ENCODE results near the gene LGALS7. TPM values are rescaled to one million over a fixed set of nuclear protein-coding genes. Genes with fewer than 3 reads are reported as not detected.
"Not testable (repeated sequence)": the region's sequence is repeated elsewhere in the genome, so short reads cannot be mapped to it uniquely, and the experiment has no call there.

LGALS7 gene
- total RNA-seq, 1 donor from 2014 or later: not detected

DNA sequence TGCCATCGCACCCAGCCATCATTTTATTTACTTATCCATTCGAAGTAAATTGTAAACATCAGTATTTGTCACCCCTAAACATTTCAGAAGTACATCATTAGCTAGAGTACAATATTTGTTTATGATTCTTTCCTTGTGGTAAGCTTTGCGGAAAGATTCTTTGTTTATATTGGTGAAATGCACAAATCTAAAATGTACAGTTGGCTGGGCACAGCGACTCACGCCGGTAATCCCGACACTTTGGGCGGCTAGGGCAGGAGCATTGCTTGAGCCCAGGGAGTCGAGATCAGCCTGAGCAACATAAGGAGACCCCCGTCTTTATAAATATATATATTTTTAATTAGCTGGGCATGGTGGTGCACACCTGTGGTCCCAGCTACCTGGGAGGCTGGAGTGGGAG is 25.8 kb upstream of the LGALS7 start:
- no peak for DNase-seq

DNA sequence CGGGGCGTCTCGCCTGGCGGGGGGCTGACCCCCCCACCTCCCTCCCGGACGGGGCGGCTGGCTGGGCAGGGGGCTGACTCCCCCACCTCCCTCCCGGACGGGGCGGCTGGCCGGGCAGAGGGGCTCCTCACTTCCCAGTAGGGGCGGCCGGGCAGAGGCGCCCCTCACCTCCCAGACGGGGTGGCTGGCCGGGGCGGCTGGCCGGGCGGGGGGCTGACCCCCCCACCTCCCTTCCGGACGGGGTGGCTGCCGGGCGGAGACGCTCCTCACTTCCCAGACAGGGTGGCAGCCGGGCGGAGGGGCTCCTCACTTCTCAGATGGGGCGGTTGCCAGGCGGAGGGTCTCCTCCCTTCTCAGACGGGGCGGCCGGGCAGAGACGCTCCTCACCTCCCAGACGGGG is 24.5 kb upstream of the LGALS7 start:
- DNase-seq: not testable (repeated sequence)

DNA sequence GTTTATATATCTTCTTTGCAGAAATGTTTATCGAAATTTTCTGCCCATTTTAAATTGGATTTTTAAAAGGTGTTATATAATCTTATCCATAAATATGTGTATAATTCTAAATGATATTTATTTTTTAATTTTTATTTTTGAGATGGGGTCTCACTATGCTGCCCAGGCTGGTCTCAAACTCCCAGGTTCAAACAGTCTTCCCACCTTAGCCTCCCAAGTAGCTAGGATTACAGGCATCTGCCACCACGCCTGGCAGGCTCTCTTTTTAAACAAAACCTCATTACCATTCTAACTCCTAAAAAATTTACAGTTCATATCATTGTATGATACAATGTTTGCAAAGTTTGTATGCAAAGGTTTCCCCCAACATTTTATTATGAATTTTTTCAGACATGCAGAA is 22.8 kb upstream of the LGALS7 start:
- DNase-seq: no peak

DNA sequence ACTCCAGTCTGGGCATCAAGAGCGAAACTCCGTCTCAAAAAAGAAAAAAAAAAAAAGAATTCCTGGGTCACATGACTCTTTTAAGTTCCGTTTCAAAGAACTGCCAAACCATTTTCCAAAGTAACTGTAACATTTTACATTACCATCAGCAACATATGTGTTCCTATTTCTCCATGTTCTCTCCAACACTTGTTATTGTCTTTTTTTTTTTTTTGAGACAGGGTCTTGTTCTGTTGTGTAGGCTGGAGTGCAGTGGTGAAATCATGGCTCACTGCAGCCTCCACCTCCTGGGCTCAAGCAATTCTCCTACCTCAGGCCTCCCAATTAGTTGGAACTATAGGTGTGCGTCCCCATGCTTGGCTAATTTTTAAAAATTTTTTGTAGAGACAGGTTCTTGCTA is 22.2 kb upstream of the LGALS7 start:
- no peak for DNase-seq

DNA sequence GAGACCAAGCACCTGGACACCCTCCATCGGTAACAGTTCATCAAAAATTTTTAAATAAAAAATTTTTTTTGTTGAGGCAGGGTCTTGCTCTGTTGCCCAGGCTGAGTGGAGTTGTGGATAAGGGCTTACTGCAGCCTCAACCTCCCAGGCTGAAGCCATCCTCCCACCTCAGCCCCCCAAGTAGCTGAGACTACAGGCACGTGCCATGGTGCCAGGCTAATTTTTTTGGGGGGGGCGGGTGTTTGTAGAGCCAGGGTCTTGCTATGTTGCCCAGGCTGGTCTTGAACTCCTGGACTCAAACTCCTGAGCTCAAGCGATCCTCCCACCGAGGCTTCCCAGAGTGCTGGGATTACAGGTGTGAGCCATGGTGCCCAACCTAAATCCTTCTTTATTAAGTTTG is 20.4 kb upstream of the LGALS7 start:
- no peak for DNase-seq

DNA sequence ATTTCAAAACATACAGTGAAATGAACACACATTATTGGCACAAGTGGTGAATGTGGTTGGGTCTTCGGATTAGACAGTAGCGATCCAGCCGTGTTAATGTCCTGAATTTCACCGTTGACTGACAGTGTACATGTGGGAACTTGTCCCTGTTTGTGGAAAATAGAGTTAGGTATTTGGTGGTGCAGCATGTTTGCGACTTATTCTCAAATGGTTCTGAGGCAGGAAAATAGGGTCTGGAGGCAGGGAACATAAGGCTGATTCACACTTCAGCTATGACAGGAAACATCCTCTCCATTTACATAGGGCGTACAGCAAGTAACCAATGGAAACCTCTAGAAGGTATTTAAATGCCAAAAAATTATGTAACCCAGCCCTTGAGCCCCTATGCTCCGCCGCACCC is 19.9 kb upstream of the LGALS7 start:
- DNase-seq: peak; percentile 55

DNA sequence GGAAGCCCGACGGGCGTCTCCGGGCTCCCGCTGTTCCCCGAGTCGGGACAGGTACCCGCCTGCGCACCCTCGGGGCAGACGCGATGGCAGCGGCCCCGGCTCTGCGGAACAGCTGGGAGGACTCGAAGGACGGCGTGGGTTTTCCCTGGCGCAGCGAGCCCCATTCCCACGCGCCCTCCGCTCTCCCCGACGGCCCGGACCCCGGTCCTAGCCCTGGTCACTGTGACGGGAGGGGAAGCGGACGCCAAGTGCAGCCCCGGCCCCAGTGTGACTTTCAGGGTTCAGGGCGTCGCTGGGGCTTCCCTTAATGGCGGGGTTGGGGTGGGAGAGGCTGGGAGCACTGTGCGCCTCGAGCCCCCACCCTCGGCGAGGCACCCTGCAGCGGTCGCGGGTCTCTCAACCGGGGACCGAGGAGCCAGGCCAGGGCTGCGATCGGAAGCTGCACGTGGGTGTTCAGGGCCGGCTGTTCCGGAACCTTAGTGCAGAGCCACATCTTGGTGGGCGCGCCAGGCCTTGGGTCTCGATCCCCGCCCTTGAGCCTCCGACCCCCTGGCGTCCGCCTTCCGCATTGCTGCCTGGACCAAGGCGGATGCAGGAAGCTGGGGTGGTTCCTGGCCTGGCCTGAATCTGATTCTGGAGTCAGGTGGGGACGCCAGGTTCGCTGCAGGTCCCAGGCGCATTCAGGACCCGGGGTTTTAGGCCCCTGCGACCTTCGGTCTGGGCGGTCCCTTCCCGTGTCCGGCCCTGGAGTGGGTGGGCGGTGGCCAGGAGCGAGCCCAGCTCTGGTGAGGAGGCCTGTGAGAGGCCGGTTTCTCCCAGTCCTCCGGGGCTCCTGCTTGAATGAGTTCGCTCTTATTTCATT is 19.2 kb upstream of the LGALS7 start:
- peak; percentile 59 for DNase-seq

DNA sequence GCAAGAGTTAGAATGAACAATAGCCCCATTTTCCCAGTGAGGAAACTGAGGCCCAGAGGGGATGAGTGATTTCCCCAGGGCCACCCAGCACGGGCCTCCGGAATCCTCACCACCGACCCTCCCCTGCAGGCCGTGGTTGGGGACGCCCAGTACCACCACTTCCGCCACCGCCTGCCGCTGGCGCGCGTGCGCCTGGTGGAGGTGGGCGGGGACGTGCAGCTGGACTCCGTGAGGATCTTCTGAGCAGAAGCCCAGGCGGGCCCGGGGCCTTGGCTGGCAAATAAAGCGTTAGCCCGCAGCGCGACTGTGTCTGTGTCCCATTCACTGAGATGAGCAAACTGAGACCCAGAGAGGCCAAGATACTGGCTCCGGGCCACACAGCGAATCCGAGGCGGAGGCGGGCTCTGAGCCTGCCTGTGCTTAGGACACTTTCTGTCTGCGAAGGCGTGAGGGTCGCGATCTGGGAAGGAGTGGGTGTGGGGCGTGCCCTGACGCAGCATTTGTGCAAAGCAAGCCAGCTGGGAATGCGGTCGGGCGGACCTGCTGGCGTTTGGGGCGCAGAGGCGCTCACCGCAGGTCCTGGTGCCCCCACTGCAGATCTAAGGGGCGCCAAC is 18.2 kb upstream of the LGALS7 start:
- not testable (repeated sequence) for DNase-seq

DNA sequence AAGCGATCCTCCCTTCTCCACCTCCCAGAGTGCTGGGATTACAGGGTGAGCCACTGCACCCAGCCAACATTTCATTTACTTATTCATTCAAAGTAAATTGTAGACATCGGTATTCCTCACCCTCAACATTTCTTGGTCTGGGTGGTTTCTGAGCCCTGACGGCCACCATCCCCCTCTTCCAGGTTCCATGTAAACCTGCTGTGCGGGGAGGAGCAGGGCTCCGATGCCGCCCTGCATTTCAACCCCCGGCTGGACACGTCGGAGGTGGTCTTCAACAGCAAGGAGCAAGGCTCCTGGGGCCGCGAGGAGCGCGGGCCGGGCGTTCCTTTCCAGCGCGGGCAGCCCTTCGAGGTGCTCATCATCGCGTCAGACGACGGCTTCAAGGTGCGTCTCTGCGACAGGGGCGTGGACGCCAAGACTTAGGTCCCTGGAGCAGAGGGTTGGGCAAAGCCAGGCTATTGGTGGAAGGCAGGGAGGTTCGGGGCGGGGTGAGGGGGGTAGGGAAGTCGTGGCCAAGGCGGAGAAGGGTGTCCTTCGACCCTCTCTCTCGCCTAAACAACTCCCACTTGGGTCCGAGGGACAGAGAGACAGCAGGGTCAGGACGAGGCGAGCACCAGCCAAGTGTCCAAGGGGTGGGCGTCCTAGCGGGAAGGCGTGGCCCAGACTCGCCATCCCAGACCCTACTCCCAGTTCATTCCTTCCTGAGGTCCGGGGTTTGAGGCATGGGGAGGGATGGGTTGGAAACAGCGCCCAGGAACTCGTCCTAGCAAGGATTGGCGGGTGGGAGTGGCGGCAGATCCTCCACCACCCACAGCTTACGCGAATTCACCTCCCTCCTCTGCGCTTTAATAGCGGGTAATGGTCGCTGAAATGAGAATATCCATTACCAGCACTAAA is 17.4 kb upstream of the LGALS7 start:
- DNase-seq: not testable (repeated sequence)

DNA sequence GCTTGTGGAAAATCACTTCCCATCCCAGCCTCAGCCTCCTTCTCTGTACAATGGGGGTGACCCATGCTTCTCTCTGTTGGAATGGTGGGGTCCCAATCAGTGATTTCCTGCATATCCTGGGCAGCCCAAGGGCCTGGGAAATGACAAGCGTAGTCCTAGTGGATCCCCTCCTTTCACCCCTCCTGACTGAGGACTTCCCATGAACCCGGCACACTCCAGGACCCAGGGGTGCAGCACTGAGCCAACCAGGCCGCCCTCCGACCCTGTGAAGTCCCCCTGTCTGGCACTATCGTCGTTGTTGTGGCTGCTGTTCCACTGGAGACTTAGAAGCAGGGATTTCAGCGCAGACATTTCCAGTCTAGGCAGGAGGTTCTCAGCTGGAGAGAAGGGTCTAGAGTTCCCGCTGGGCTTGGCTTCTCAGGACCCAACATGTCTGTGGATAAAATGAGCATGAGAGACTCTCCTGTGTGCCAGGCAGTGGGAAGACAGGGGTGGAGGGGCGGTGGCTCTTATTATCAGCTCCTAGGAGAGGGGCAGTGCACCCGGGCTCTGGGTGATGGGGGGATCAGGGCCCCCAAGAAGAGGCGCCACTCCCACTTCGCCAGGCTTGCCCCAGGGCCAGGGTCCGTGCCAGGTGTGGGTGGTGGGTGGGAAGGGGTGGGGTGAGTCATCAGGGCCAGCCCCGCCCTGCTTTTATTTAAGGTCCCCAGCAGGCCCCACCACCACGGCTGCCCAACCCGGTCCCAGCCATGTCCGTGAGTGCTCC is 15.3 kb upstream of the LGALS7 start, which contains the start of gene LGALS7B:
Gene LGALS7B (plus strand): TSS at position 723 of the 766 bp plus-strand sequence. CDS start 27 bp downstream, at position 750.
- DNase-seq: no peak

DNA sequence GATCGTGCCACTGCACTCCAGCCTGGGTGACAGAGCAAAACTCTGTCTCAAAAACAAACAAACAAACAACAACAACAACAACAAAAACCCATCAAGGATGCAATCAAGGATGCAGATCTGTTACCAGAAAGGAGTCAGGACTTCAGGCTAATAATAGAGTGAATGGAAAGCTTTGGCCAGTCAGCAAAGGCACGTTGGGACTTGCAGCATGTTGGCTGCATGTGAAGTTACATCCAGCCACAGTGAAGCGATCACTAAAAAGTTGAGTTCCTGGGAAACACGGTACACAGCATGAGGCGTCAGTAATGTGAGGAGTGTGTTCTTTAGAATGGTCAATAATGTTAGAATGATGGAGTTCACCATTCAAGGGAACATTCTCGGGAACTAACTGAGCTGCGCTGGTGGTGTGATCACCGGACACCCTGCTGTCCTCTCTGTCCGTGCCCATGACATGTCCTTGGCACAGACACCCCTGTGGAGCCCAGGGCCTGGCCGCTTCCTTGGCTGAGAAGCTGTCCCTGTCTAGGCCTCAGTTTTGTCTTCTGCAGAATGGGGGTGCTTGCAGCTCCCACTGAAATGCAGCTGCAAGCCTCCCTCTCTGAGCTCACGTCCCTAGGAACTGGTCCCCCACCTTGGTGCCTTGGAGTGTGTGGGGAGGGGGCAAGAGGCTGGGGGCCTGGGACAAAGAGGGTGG is 13.4 kb upstream of the LGALS7 start:
- DNase-seq: no peak

DNA sequence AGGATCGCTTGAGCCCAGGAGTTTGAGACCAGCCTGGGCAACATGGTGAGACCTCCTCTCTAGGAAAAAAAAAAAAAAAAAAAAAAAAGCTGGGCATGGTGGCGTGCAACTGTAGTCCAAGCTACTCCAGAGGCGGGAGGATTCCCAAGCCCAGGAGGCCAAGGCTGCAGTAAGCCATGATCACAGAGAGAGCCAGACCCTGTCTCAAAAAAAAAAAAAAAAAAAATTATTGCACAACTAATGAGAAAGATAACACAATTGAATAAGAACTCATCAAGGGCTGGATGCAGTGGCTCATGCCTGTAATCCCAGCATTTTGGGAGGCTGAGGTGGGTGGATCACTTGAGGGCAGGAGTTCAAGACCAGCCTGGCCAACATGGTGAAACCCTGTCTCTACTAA is 12.7 kb upstream of the LGALS7 start:
- DNase-seq: not testable (repeated sequence)

DNA sequence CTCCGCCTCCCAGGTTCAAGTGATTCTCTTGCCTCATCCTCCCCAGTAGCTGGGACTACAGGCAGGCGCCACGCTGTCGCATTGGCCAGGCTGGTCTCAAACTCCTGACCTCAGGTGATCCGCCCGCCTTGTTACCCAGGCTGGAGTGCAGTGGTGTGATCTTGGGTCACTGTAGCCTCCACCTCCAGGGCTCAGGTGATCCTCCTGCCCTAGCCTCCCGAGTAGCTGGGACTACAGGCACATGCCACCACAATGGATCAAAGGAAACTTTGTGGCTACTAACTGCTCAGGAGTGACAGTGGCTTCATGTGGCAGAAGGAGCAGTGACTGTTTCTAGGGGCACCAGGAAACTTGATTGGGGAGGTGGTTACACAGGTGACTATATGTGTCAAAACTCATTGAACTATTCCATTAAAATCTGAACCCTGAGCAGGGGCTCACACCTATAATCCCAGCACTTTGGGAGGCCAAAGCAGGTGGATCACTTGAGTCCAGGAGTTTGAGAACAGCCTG is 11.9 kb upstream of the LGALS7 start:
- DNase-seq: no peak

DNA sequence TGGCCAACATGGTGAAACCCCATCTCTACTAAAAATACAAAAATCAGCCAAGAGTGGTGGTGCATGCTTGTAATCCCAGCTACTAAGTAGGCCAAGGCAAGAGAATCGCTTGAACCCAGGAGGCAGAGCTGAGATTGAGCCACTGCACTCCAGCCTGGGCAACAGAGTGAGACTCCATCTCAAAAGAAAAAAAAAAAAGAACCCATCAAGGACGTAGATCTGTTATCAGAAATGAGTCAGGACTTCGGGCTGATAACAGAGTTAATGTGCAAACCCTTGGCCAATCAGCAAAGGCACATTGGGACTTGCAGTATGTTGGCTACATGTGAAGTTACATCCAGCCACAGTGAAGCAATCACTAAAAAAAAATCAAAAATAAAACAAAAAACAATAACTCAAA is 10.9 kb upstream of the LGALS7 start:
- DNase-seq: no peak

DNA sequence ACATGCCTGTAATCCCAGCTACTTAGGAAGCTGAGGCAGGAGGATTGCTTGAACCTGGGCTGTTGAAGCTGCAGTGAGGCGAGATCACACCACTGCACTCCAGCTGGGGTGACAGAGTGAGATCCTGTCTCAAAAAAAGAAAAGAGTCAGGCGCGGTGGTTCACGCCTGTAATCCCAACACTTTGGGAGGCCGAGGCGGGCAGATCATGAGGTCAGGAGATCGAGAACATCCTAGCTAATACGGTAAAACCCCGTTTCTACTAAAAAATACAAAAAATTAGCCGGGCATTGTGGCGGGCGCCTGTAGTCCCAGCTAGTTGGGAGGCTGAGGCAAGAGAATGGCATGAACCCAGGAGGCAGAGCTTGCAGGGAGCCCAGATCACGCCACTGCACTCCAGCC is 8.9 kb upstream of the LGALS7 start:
- DNase-seq: not testable (repeated sequence)

DNA sequence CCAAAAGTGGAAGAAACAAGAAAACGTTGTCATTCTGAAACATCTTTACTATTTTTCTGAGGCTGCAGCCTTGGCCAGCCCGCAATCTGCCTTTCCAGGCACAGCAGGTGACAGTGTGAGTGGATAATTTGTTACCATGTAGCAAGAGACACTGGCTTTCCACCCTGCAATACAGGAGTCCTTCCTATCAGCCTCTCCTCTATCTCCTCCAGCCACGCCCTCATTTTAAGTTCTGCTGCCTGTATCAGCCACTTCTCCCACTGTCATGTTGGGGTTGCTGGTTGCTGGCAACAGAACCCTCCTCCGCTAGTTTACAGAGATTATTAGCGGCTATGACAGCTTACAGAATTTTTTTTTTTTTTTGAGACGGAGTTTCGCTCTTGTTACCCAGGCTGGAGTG is 7.7 kb upstream of the LGALS7 start:
- DNase-seq: no peak

DNA sequence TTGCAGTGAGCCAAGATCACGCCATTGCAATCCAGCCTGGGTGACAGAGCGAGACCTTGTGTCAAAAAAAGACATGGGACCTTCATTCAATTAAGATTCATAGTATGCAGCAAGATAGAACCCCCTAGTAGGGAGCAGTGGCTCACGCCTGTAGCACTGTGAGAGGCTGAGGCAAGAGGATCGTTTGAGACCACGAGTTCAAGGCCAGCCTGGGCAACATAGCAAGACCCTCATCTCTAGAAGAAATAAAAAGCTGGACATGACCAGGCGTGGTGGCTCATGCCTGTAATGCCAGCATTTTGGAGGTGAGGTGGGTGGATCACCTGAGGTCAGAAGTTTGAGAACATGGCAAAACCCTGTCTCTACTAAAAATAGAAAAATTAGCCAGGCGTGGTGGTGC is 7.1 kb upstream of the LGALS7 start:
- DNase-seq: no peak

DNA sequence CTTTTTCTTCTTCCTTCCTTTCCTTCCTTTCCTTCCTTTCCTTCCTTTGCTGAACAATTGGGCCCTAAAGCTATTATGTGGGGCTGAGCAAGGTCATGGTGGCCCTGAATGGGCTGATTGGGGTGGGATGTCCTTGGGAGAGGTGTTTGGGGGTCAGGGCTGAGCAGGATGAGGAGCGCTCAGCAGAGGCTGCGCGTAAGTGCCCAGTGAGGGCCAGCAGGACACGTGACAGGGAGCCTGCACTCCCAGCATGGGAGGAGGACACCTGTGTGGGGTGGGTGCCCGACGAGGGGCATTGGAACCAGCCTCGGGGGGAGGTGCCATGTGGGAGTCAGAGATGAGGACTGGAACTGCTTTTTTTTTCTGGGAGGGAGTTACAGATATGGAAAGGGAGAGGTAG is 5.4 kb upstream of the LGALS7 start:
- DNase-seq: no peak

DNA sequence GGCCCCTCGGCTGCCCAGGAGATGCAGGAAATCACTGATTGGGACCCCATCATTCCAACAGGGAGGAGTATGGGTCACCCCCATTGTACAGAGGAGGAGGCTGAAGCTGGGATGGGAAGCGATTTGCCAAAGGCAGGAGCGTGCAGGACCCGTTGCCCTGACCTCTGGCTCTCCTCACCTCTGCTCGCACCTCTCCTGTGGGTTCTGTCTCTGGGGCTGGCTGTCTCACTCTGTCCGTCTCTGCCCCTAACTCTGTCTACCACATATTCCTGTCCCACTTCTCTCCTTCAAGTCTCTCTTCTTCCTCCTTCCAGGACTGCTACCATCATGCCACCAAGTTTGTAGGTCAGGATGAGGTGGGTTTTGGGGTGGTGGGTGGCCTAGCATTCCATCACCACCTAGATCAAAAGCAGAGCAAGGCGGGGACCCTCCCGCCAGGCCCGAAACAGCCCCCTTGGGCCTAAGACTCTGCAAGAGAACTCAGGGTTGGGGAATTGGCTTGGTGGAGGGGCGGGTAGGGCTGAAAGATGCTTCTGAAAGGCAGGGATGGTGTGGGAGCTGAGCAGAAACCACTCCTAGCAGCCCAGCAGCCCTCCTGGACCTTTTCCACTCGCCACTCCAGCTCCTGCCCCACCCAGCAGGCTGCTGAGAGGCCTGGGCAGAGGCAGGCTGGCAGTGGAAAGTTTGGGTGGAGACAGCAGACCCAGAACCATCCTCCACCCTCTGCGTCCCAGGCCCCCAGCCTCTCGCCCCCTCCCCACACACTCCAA is 1.0 kb upstream of the LGALS7 start:
- no peak for DNase-seq

DNA sequence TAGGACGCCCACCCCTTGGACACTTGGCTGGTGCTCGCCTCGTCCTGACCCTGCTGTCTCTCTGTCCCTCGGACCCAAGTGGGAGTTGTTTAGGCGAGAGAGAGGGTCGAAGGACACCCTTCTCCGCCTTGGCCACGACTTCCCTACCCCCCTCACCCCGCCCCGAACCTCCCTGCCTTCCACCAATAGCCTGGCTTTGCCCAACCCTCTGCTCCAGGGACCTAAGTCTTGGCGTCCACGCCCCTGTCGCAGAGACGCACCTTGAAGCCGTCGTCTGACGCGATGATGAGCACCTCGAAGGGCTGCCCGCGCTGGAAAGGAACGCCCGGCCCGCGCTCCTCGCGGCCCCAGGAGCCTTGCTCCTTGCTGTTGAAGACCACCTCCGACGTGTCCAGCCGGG is 1.7 kb downstream of the LGALS7 start:
- DNase-seq: not testable (repeated sequence)

DNA sequence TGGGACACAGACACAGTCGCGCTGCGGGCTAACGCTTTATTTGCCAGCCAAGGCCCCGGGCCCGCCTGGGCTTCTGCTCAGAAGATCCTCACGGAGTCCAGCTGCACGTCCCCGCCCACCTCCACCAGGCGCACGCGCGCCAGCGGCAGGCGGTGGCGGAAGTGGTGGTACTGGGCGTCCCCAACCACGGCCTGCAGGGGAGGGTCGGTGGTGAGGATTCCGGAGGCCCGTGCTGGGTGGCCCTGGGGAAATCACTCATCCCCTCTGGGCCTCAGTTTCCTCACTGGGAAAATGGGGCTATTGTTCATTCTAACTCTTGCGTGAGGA is 2.4 kb downstream of the LGALS7 start:
- not testable (repeated sequence) for DNase-seq
